Measurements from ENCODE around the gene APBA3.
A peak's percentile ranks its signal among the peaks of the same experiment; 100 is the strongest.

The APBA3 gene

GRCh38 chr19:3788996-3789778 is 27.7 kb upstream of the APBA3 start:
- no peak overlapping the region for H3K27ac ChIP-seq (ENCODE audit: insufficient read depth, low read length, poor library complexity, severe bottlenecking)
- H3K36me3 ChIP-seq (ENCODE audit: control insufficient read depth, insufficient read depth, low read length), result no peaks in the 10 kb centered on the region
- no peak overlapping the region for H3K4me3 ChIP-seq (ENCODE audit: insufficient read depth, low read depth, low read length, poor library complexity, severe bottlenecking)
- H3K9me3 ChIP-seq (ENCODE audit: control insufficient read depth, low read length), result no peaks in the 10 kb centered on the region
- no peak for DNase-seq
- H3K27me3 ChIP-seq (replicated peaks; ENCODE audit: control insufficient read depth, insufficient read depth, low read length, poor library complexity, severe bottlenecking), result no peaks in the 10 kb centered on the region
- peaks cover 8% of the 10 kb centered on the region for H3K4me1 ChIP-seq (ENCODE audit: control insufficient read depth, insufficient read depth, low read length, poor library complexity, severe bottlenecking)

GRCh38 chr19:3785938-3786824 is 24.7 kb upstream of the APBA3 start, which contains the start of gene MATK:
Gene MATK, minus strand, starts transcription at chr19:3786381. Its CDS starts 1,246 bp downstream, at chr19:3785135.
- Histone ChIP-seq H3K27ac (ENCODE audit: insufficient read depth, low read length, poor library complexity, severe bottlenecking) (no peak within 1 kb of the TSS), H3K4me3 (ENCODE audit: insufficient read depth, low read depth, low read length, poor library complexity, severe bottlenecking) (peak within 1 kb of the TSS; percentile 64), H3K4me1 (ENCODE audit: control insufficient read depth, insufficient read depth, low read length, poor library complexity, severe bottlenecking) (peaks cover 8% of the 10 kb centered on the region), H3K27me3 (replicated peaks; ENCODE audit: control insufficient read depth, insufficient read depth, low read length, poor library complexity, severe bottlenecking) (no peaks in the 10 kb centered on the region), H3K9me3 (ENCODE audit: control insufficient read depth, low read length) (peaks cover 10% of the 10 kb centered on the region), H3K36me3 (ENCODE audit: control insufficient read depth, insufficient read depth, low read length) (no peaks in the 10 kb centered on the region)
- DNase-seq, result no peak

- Histone ChIP-seq H3K27me3 (replicated peaks; ENCODE audit: control insufficient read depth, insufficient read depth, low read length, poor library complexity, severe bottlenecking) (no peaks in the 10 kb centered on the region), H3K36me3 (ENCODE audit: control insufficient read depth, insufficient read depth, low read length) (no peaks in the 10 kb centered on the region), H3K4me1 (ENCODE audit: control insufficient read depth, insufficient read depth, low read length, poor library complexity, severe bottlenecking) (peaks cover 8% of the 10 kb centered on the region), H3K27ac (ENCODE audit: insufficient read depth, low read length, poor library complexity, severe bottlenecking) (no peak overlapping the region), H3K9me3 (ENCODE audit: control insufficient read depth, low read length) (peaks cover 10% of the 10 kb centered on the region), H3K4me3 (ENCODE audit: insufficient read depth, low read depth, low read length, poor library complexity, severe bottlenecking) (peak overlapping the region; percentile 64)
- DNase-seq, result no peak
These were observed 24.0 kb upstream of the APBA3 start for GRCh38 chr19:3785451-3785937.

GRCh38 chr19:3784607-3785450 is 23.3 kb upstream of the APBA3 start:
- DNase-seq, result no peak
- H3K27ac ChIP-seq (ENCODE audit: insufficient read depth, low read length, poor library complexity, severe bottlenecking), result no peak overlapping the region
- peak overlapping the region; percentile 64 for H3K4me3 ChIP-seq (ENCODE audit: insufficient read depth, low read depth, low read length, poor library complexity, severe bottlenecking)
- no peaks in the 10 kb centered on the region for H3K36me3 ChIP-seq (ENCODE audit: control insufficient read depth, insufficient read depth, low read length)
- H3K4me1 ChIP-seq (ENCODE audit: control insufficient read depth, insufficient read depth, low read length, poor library complexity, severe bottlenecking), result peaks cover 8% of the 10 kb centered on the region
- H3K27me3 ChIP-seq (replicated peaks; ENCODE audit: control insufficient read depth, insufficient read depth, low read length, poor library complexity, severe bottlenecking), result no peaks in the 10 kb centered on the region
- H3K9me3 ChIP-seq (ENCODE audit: control insufficient read depth, low read length), result peaks cover 10% of the 10 kb centered on the region

GRCh38 chr19:3783660-3784584 is 22.4 kb upstream of the APBA3 start:
- Histone ChIP-seq H3K27ac (ENCODE audit: insufficient read depth, low read length, poor library complexity, severe bottlenecking) (no peak overlapping the region), H3K27me3 (replicated peaks; ENCODE audit: control insufficient read depth, insufficient read depth, low read length, poor library complexity, severe bottlenecking) (no peaks in the 10 kb centered on the region), H3K9me3 (ENCODE audit: control insufficient read depth, low read length) (peaks cover 10% of the 10 kb centered on the region), H3K4me3 (ENCODE audit: insufficient read depth, low read depth, low read length, poor library complexity, severe bottlenecking) (no peak overlapping the region), H3K36me3 (ENCODE audit: control insufficient read depth, insufficient read depth, low read length) (no peaks in the 10 kb centered on the region), H3K4me1 (ENCODE audit: control insufficient read depth, insufficient read depth, low read length, poor library complexity, severe bottlenecking) (peaks cover 8% of the 10 kb centered on the region)
- DNase-seq, result no peak

GRCh38 chr19:3782903-3783302 is 21.4 kb upstream of the APBA3 start:
- Histone ChIP-seq H3K27ac (ENCODE audit: insufficient read depth, low read length, poor library complexity, severe bottlenecking) (no peak overlapping the region), H3K9me3 (ENCODE audit: control insufficient read depth, low read length) (peaks cover 10% of the 10 kb centered on the region), H3K4me1 (ENCODE audit: control insufficient read depth, insufficient read depth, low read length, poor library complexity, severe bottlenecking) (peaks cover 8% of the 10 kb centered on the region), H3K27me3 (replicated peaks; ENCODE audit: control insufficient read depth, insufficient read depth, low read length, poor library complexity, severe bottlenecking) (no peaks in the 10 kb centered on the region), H3K36me3 (ENCODE audit: control insufficient read depth, insufficient read depth, low read length) (no peaks in the 10 kb centered on the region), H3K4me3 (ENCODE audit: insufficient read depth, low read depth, low read length, poor library complexity, severe bottlenecking) (no peak overlapping the region)
- DNase-seq, result no peak

GRCh38 chr19:3782330-3782729 is 20.8 kb upstream of the APBA3 start:
- no peak for DNase-seq
- Histone ChIP-seq H3K27me3 (replicated peaks; ENCODE audit: control insufficient read depth, insufficient read depth, low read length, poor library complexity, severe bottlenecking) (no peaks in the 10 kb centered on the region), H3K4me1 (ENCODE audit: control insufficient read depth, insufficient read depth, low read length, poor library complexity, severe bottlenecking) (peaks cover 8% of the 10 kb centered on the region), H3K36me3 (ENCODE audit: control insufficient read depth, insufficient read depth, low read length) (no peaks in the 10 kb centered on the region), H3K4me3 (ENCODE audit: insufficient read depth, low read depth, low read length, poor library complexity, severe bottlenecking) (no peak overlapping the region), H3K9me3 (ENCODE audit: control insufficient read depth, low read length) (peaks cover 10% of the 10 kb centered on the region), H3K27ac (ENCODE audit: insufficient read depth, low read length, poor library complexity, severe bottlenecking) (no peak overlapping the region)

- Histone ChIP-seq H3K27me3 (replicated peaks; ENCODE audit: control insufficient read depth, insufficient read depth, low read length, poor library complexity, severe bottlenecking) (no peaks in the 10 kb centered on the region), H3K9me3 (ENCODE audit: control insufficient read depth, low read length) (peaks cover 10% of the 10 kb centered on the region), H3K4me3 (ENCODE audit: insufficient read depth, low read depth, low read length, poor library complexity, severe bottlenecking) (no peak overlapping the region), H3K36me3 (ENCODE audit: control insufficient read depth, insufficient read depth, low read length) (no peaks in the 10 kb centered on the region), H3K4me1 (ENCODE audit: control insufficient read depth, insufficient read depth, low read length, poor library complexity, severe bottlenecking) (peaks cover 8% of the 10 kb centered on the region), H3K27ac (ENCODE audit: insufficient read depth, low read length, poor library complexity, severe bottlenecking) (no peak overlapping the region)
- no peak for DNase-seq
These were observed 20.1 kb upstream of the APBA3 start for GRCh38 chr19:3781603-3782002.

All from effector memory CD4-positive, alpha-beta T cell (primary cell).